Skeletal muscle cell (primary cell): Measurements from ENCODE around the gene PLEKHA5.
"Not testable (repeated sequence)": the region's sequence is repeated elsewhere in the genome, so short reads cannot be mapped to it uniquely, and the experiment has no call there.

Source experiments
- DNase-seq: peaks from one replicate; pipeline ENCODE4 v3.0.0-alpha.2; 2010; ENCODE audit warnings: low read depth
- H3K4me3 ChIP-seq: 2 replicates; pipeline ENCODE4 v1.5.1; 2011; ENCODE audit warnings: low read depth, mild to moderate bottlenecking, control low read depth, low read length, moderate library complexity

PLEKHA5 gene

GRCh38 chr12:19155981-19156734 lies 26.6 kb downstream of the PLEKHA5 start:
- no peak overlapping the region for H3K4me3 ChIP-seq
- DNase-seq: no peak

- DNase-seq: no peak
- no peak overlapping the region for H3K4me3 ChIP-seq
Observed at GRCh38 chr12:19158923-19159322, 29.4 kb downstream of the PLEKHA5 start.

DNA sequence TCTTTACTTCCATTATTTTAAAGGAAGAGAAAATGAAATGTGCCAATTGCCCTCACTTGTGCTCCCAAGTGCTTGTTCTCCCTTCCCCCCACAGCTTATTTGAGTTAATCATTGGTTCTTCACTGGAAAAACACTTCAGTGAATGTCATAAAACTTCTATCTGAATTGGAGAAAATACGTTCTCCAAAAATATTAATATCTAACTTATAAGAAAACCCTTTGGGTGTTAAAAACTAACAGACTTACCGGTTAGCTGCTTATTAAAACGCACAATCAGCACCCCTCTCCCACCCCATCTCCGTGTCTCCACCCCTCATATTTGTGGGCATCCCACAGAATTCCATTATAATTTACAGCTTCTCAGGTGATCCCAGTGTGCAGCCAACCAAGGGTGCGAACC lies 31.7 kb downstream of the PLEKHA5 start:
- no peak overlapping the region for H3K4me3 ChIP-seq
- DNase-seq: no peak

GRCh38 chr12:19165451-19165850 lies 35.9 kb downstream of the PLEKHA5 start:
- DNase-seq: no peak
- no peak overlapping the region for H3K4me3 ChIP-seq

DNA sequence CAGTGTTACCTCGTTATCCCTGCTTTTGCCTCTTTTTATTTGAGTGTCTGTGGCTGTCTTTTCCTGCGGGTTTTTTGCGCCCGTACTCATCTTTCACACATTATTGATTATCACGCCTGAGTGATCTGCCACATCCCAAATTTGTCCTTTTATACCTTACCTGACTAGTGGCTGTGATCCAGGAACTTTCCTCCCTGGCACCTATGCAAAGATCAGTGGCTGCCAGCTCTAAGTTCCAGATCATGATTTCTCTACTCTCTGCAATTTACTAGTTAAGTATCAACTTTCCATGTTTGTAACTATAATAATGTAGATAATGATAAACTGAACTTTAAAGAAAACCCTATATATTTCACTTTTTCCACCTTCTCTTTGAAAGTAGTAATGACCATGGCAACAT lies 36.9 kb downstream of the PLEKHA5 start:
- no peak overlapping the region for H3K4me3 ChIP-seq
- DNase-seq: no peak

GRCh38 chr12:19166956-19167355 lies 37.4 kb downstream of the PLEKHA5 start:
- DNase-seq: no peak
- no peak overlapping the region for H3K4me3 ChIP-seq

- DNase-seq: no peak
- no peak overlapping the region for H3K4me3 ChIP-seq
Observed at GRCh38 chr12:19167708-19168107, 38.2 kb downstream of the PLEKHA5 start.

- no peak for DNase-seq
- no peak overlapping the region for H3K4me3 ChIP-seq
Observed at GRCh38 chr12:19168644-19169043, 39.1 kb downstream of the PLEKHA5 start.

DNA sequence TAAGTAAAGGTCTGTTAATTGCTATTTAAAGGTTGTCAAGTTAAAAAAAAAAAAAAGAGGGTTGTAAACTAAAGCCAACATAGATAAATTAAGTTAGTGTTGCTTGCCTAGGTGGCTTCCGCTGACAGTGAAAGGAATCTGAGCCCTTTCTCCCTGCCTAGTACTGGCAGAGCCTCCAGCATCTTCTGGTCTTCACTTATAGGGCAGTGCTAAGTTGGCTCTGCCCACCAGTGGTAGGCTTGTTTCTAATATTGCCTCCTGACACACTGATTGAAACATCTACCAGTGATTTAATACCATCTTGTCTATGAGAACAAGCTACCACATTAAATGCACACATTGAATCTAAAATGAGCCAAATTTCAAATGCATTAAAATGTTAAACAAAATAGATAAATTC lies 39.7 kb downstream of the PLEKHA5 start:
- no peak overlapping the region for H3K4me3 ChIP-seq
- DNase-seq: no peak

GRCh38 chr12:19170286-19170685 lies 40.8 kb downstream of the PLEKHA5 start:
- DNase-seq, H3K4me3 ChIP-seq: not testable (repeated sequence)

DNA sequence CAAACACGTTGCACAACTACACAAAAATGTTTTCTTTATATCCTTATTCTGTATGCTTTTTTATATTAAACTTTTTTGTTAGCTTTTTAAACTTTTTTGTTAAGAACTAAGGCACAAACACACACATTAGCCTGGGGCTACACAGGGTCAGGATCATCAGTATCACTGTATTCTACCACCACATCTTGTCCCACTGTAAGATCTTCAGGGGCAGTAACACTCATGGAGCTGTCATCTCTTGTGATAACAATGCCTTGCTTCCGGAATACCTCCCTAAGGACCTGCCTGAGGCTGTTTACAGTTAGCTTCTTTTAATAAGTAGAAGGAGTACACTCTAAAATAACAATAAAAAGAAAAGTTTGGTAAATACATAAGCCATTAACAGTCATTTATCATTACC lies 42.2 kb downstream of the PLEKHA5 start:
- DNase-seq: no peak
- no peak overlapping the region for H3K4me3 ChIP-seq

DNA sequence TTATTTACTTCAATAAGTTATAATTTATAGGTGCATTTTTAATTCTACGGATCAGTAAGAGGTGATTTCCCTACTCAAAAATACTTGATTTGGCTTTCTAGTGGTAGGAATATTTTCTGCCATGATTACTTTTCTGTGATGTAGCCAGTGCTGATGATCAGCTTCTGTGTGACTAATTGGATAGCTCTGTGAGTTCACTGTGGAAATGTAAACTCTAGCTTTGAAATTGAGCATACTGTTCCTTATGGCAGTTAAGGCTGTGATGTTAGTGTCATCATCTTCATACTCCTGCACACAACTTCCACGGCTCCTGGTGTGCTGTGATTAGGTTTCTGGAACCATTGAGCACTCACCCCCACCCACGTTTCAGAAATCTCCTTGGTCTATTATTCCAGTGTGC lies 48.2 kb downstream of the PLEKHA5 start:
- no peak overlapping the region for H3K4me3 ChIP-seq
- DNase-seq: no peak

DNA sequence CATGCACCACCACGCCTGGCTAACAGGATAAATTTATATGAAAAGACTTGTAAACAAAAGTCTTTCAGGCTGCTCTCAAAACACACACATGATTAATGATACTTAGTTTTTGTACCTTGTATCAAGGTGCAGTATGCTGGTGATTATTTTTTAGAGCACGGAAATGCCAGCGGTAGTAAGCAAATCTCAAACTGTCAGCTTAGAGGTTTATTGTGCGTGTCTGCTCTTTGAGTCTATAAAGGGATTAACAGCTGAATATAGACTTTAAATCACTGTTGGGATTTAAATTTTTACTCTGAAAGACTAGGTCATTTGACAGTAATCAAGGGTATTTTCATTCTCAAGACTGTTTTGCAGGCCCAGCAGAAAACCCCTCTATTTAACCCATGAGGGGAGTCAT lies 50.5 kb downstream of the PLEKHA5 start:
- no peak overlapping the region for H3K4me3 ChIP-seq
- DNase-seq: no peak

DNA sequence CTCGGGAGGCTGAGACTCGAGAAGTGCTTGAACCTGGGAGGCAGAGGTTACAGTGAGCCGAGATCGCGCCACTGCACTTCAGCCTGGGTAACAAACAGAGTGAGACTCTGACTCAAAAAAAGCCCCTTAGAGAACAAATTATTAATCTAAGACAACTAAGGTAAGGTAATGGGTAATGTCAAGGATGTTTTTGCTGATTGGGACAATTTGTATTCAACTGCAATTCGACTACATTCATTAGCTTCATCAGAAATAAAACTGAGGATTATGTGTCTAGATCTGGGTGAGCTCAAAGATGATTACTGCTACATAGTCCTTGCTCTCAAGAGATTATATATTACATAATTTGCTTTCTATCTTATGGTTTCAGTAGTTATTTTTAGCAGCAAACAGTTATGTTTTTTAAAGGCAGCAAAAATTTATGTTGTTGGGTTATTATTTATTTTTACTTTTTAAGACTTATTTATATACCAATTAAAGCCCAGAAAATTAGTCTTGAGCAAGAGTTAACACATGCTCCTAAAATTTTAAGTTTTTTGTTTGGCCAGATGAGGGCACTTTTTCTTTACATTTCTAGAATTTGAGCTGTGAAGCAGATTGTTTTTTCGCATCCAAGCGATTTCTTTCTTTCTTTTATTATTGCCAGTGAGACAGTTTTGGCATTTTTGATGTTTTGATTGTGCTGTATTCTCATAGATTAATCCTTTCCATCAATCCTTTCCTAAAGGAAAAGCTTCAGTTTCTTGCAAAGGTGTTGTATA lies 52.3 kb downstream of the PLEKHA5 start:
- H3K4me3 ChIP-seq: no peak overlapping the region
- DNase-seq: no peak

- H3K4me3 ChIP-seq: no peak overlapping the region
- no peak for DNase-seq
Observed at GRCh38 chr12:19183121-19183838, 53.7 kb downstream of the PLEKHA5 start.

- DNase-seq: no peak
- H3K4me3 ChIP-seq: no peak overlapping the region
Observed at GRCh38 chr12:19185262-19185929, 55.9 kb downstream of the PLEKHA5 start.

DNA sequence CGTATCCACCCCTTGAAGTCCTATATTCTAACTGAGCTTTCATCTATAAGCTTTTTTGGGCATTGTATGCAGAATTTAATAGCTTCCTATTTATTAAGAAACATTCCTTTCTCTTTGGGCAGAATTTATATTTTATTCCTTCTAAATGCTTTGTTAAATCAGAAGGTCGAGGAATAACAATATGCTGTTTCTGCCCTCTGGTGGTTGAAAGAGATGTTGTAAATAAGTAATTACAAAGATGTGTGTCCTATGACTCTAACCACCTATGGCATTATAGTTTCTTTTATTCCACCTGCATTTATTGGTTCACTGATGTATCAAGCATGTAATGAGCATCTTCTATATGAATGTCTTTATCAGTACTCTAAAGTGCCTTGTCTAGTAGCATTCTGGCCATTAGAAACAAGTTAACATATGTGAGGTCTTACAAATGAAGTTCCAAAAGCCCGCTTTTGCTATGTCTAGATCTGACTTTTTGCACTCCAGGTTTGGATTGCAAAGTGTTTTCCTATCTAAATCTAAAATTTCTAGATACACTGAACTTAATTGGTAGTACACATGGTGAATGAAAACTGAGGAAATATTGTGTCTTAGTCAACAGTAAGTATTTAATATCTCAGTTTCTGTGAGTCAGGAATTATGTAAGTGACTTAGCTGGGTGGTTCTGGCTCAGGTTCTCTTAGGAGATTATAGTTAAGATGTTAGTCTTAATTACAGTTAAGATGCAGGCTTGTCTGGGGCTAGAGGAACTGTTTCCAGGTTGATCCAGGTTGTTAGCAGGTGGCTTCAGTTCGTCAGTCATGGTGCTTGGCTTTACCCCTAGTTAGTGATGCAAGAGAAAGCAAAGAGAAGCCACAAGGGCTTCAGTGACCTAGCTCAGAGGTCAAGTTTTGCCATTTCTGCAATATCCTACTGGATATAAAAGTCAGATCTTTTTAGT lies 57.5 kb downstream of the PLEKHA5 start:
- no peak overlapping the region for H3K4me3 ChIP-seq
- no peak for DNase-seq

GRCh38 chr12:19189522-19189921 lies 60.0 kb downstream of the PLEKHA5 start:
- no peak for DNase-seq
- no peak overlapping the region for H3K4me3 ChIP-seq
